MM.1S (cell line): Measurements from ENCODE around the gene GUCY1B1.

ENCODE experiments used
- DNase-seq: peaks from one replicate; pipeline ENCODE4 v3.0.0-alpha.2; 2015
- H2AFZ ChIP-seq: fragments of 300-600 bp; sonication (generic); 2 replicates; pipeline ENCODE4 v1.6.0; 2016; ENCODE audit warnings: antibody characterized with exemption, low read length
- H3F3A ChIP-seq: fragments of 300-600 bp; sonication (generic); 2 replicates; pipeline ENCODE4 v1.6.1; 2016; ENCODE audit warnings: mild to moderate bottlenecking, antibody characterized with exemption, low read length, moderate library complexity, mixed read lengths; ENCODE audit not compliant: insufficient read depth
- H3K27ac ChIP-seq: fragments of 300-600 bp; sonication (generic); 2 replicates; pipeline ENCODE4 v1.5.1; 2016; ENCODE audit warnings: mild to moderate bottlenecking, low read length
- H3K27me3 ChIP-seq: fragments of 300-600 bp; sonication (generic); replicated peaks from 2 replicates; pipeline ENCODE4 v1.6.0; 2016; ENCODE audit warnings: low read length; ENCODE audit not compliant: insufficient read depth
- H3K36me3 ChIP-seq: fragments of 300-600 bp; sonication (generic); replicated peaks from 2 replicates; pipeline ENCODE4 v1.6.1; 2016; ENCODE audit warnings: mild to moderate bottlenecking, low read length, mixed read lengths; ENCODE audit not compliant: insufficient read depth
- H3K4me1 ChIP-seq: fragments of 300-600 bp; sonication (generic); 2 replicates; pipeline ENCODE4 v1.6.1; 2016; ENCODE audit warnings: low read length, mixed read lengths
- H3K4me2 ChIP-seq: fragments of 300-600 bp; sonication (generic); 2 replicates; pipeline ENCODE4 v1.6.0; 2016; ENCODE audit warnings: low read depth, low read length
- H3K4me3 ChIP-seq: fragments of 300-600 bp; sonication (generic); 2 replicates; pipeline ENCODE4 v1.5.1; 2016; ENCODE audit warnings: low read length, mixed read lengths
- H3K79me2 ChIP-seq: fragments of 300-600 bp; sonication (generic); 2 replicates; pipeline ENCODE4 v1.6.1; 2016; ENCODE audit warnings: mixed run types, low read length, mixed read lengths
- H3K9ac ChIP-seq: fragments of 300-600 bp; sonication (generic); 2 replicates; pipeline ENCODE4 v1.6.1; 2016; ENCODE audit warnings: low read length, mixed read lengths
- H3K9me2 ChIP-seq: fragments of 300-600 bp; sonication (generic); replicated peaks from 2 replicates; pipeline ENCODE4 v1.6.1; 2016; ENCODE audit warnings: mild to moderate bottlenecking, low read length, mixed read lengths; ENCODE audit not compliant: insufficient read depth
- H3K9me3 ChIP-seq: fragments of 300-600 bp; sonication (generic); replicated peaks from 2 replicates; pipeline ENCODE4 v1.6.1; 2016; ENCODE audit warnings: mild to moderate bottlenecking, low read length, mixed read lengths; ENCODE audit not compliant: insufficient read depth
- H4K20me1 ChIP-seq: fragments of 300-600 bp; sonication (generic); 2 replicates; pipeline ENCODE4 v1.6.1; 2016; ENCODE audit warnings: mild to moderate bottlenecking, low read length, moderate library complexity, mixed read lengths; ENCODE audit not compliant: insufficient read depth
- EZH2 ChIP-seq: fragments of 300-600 bp; sonication (generic); optimal IDR thresholded peaks from 2 replicates; pipeline ENCODE3; 2017; ENCODE audit warnings: low read depth, mild to moderate bottlenecking, antibody characterized with exemption, low read length, mixed read lengths
- EZH2phosphoT487 ChIP-seq: fragments of 300-600 bp; sonication (generic); IDR thresholded peaks from 2 replicates; pipeline ENCODE4 v1.6.1; 2018; ENCODE audit warnings: antibody characterized with exemption, low read length
- TF ChIP-seq, protein P1 (sequence below): fragments of 300-600 bp; sonication (generic); IDR thresholded peaks from 2 replicates; pipeline ENCODE4 v1.5.1; 2016; ENCODE audit warnings: antibody characterized with exemption, low read length, mixed read lengths

The GUCY1B1 gene

DNA sequence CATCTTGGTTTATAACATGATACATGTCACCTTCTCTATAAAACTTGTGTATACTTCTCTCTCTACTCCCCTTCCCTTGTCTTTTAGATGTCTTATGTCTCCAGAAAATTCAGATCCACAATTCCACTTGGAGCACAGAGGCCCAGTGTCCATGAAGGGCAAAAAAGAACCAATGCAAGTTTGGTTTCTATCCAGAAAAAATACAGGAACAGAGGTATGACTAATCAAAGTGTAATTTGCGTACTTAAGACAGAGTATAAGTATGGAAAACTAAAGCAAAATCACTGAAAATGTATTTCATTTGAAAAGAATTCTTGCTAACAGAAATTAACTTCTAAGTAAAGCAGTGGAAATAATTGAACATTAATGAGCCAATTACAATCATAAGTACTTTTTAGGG lies 46.2 kb downstream of the GUCY1B1 start:
- DNase-seq: no peak
- Histone ChIP-seq H3K27ac (no peak overlapping the region), H3F3A (no peaks in the 10 kb centered on the region), H3K36me3 (no peaks in the 10 kb centered on the region), H3K9ac (no peak overlapping the region), H3K4me2 (no peak overlapping the region), H3K27me3 (no peaks in the 10 kb centered on the region), H3K9me3 (no peaks in the 10 kb centered on the region), H3K4me1 (no peaks in the 10 kb centered on the region), H3K4me3 (no peak overlapping the region), H2AFZ (no peak overlapping the region), H3K79me2 (no peaks in the 10 kb centered on the region), H3K9me2 (no peaks in the 10 kb centered on the region), H4K20me1 (no peaks in the 10 kb centered on the region)
- TF ChIP-seq, protein P1, sequence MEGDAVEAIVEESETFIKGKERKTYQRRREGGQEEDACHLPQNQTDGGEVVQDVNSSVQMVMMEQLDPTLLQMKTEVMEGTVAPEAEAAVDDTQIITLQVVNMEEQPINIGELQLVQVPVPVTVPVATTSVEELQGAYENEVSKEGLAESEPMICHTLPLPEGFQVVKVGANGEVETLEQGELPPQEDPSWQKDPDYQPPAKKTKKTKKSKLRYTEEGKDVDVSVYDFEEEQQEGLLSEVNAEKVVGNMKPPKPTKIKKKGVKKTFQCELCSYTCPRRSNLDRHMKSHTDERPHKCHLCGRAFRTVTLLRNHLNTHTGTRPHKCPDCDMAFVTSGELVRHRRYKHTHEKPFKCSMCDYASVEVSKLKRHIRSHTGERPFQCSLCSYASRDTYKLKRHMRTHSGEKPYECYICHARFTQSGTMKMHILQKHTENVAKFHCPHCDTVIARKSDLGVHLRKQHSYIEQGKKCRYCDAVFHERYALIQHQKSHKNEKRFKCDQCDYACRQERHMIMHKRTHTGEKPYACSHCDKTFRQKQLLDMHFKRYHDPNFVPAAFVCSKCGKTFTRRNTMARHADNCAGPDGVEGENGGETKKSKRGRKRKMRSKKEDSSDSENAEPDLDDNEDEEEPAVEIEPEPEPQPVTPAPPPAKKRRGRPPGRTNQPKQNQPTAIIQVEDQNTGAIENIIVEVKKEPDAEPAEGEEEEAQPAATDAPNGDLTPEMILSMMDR: no peak
- no peak for TF ChIP-seq EZH2
- no peak for TF ChIP-seq EZH2phosphoT487

DNA sequence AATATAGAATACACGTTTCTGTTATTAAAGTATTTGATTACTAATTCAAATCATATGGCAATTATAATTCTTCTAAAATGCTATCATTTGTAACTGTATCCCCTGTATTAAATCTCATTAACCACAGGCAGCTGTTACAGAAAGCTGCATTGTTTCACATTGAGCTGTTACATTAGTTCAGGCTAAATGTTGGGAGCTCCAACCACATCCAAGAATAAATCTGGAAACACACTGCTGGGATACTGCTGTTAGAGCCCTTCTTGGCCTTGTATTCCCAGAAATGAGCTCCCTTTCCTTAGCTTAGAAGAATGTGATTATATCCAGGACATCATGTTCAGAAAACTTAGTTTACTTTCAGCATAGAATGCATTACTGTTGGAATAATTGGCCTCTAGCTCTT lies 48.2 kb downstream of the GUCY1B1 start:
- H2AFZ ChIP-seq: no peak overlapping the region

DNA sequence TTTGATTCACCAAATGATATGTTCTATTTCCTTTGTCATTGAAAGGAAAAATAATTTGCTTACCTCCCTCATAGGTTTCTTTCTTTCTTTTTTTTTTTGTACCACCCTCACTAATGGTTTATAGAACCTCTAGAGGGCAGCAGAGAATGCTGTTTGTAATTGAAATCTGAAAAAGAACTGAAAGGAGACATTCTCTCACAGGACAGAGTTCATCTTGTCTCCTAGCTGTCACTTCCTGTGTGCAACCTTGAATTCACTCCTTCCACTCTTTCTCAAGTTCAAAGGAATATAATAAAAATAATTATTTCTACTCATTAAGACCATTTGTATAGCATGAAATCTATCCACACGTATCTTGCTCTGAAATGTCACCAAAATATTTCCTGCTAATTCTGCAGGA lies 51.0 kb downstream of the GUCY1B1 start:
- Histone ChIP-seq H3K9me3 (no peaks in the 10 kb centered on the region), H3F3A (no peaks in the 10 kb centered on the region), H4K20me1 (no peaks in the 10 kb centered on the region), H3K4me3 (no peak overlapping the region), H3K4me2 (no peak overlapping the region), H3K9me2 (no peaks in the 10 kb centered on the region), H3K4me1 (no peaks in the 10 kb centered on the region), H3K27ac (no peak overlapping the region), H3K9ac (no peak overlapping the region), H3K79me2 (no peaks in the 10 kb centered on the region), H2AFZ (peak overlapping the region; percentile 76), H3K36me3 (no peaks in the 10 kb centered on the region), H3K27me3 (no peaks in the 10 kb centered on the region)
- DNase-seq: peak; percentile 94
- TF ChIP-seq, protein P1: peak; percentile 63
- TF ChIP-seq EZH2: no peak
- TF ChIP-seq EZH2phosphoT487: no peak

More for the DNA sequence above, 48.2 kb downstream of the GUCY1B1 start:
- Histone ChIP-seq H3K9me3 (no peaks in the 10 kb centered on the region), H3K4me2 (no peak overlapping the region), H4K20me1 (no peaks in the 10 kb centered on the region), H3K9me2 (no peaks in the 10 kb centered on the region), H3K27ac (no peak overlapping the region), H3F3A (no peaks in the 10 kb centered on the region), H3K4me1 (no peaks in the 10 kb centered on the region), H3K36me3 (no peaks in the 10 kb centered on the region), H3K79me2 (no peaks in the 10 kb centered on the region), H3K27me3 (no peaks in the 10 kb centered on the region), H3K9ac (no peak overlapping the region), H3K4me3 (no peak overlapping the region)
- no peak for TF ChIP-seq EZH2phosphoT487
- TF ChIP-seq, protein P1: no peak
- TF ChIP-seq EZH2: no peak
- DNase-seq: no peak
